Body of pancreas (tissue), 4 donors: ENCODE results near the gene UBE2E2. TPM values are rescaled to one million over a fixed set of nuclear protein-coding genes. Genes with fewer than 3 reads are reported as not detected.

Experiments used
- ATAC-seq: fragments of 150-250 bp; one replicate; pipeline ENCODE4 v1.9.1; 2016
- DNase-seq, 4 donors: peaks; one replicate each; pipeline ENCODE4 v3.0.0-alpha.2; 2019
- H3K27ac ChIP-seq, 4 donors: fragments of 200-600 bp; sonication (generic); 1 replicate in 3 of 4; 2 replicates in 1 of 4; pipeline versions ENCODE4 v1.5.1 to v1.6.1; 2016 to 2019; ENCODE audit warnings: mild to moderate bottlenecking in 1 of 4, mixed read lengths in 1 of 4, moderate library complexity in 1 of 4
- H3K27me3 ChIP-seq, 2 donors: fragments of 200-600 bp; sonication (generic); one replicate each; pipeline ENCODE4 v1.6.0; 2016; ENCODE audit warnings: mild to moderate bottlenecking in 1 of 2
- H3K36me3 ChIP-seq, 2 donors: fragments of 200-600 bp; sonication (generic); replicated peaks in 1 of 2; 2 replicates each; pipeline ENCODE4 v1.5.1; 2016; ENCODE audit warnings: low read depth in 2 of 2; ENCODE audit not compliant: insufficient read depth in 1 of 2
- H3K4me1 ChIP-seq: fragments of 200-600 bp; sonication (generic); one replicate; pipeline ENCODE4 v1.6.0; 2016
- H3K4me3 ChIP-seq, 2 donors: fragments of 200-600 bp; sonication (generic); 1 replicate in 1 of 2; 2 replicates in 1 of 2; pipeline ENCODE4 v1.5.1; 2016 to 2019
- H3K9me3 ChIP-seq, 3 donors: fragments of 200-600 bp; sonication (generic); 1 replicate in 2 of 3; 2 replicates in 1 of 3; pipeline ENCODE4 v1.5.1; 2016
- CTCF ChIP-seq, 7 experiments: fragments of 450-650 bp in 4 of 7; fragments of 200-600 bp in 3 of 7; sonication (generic) in 3 of 7; IDR thresholded peaks; one replicate each; pipeline ENCODE4 v1.5.1; 2016 to 2019; ENCODE audit warnings: antibody characterized with exemption in 7 of 7
- POLR2A ChIP-seq, 3 donors: fragments of 450-650 bp; IDR thresholded peaks; one replicate each; pipeline ENCODE4 v1.6.1; 2016; ENCODE audit warnings: antibody characterized with exemption in 3 of 3, mild to moderate bottlenecking in 2 of 3
- WGBS, 2 donors: methylation state at CpG; one replicate each; pipeline ENCODE4 v1.1.5; 2017; 5-methylcytosine and 5-hydroxymethylcytosine counted together
- intact Hi-C: fragments of 100-400 bp; cut with DNase I; formaldehyde crosslinking; loops from one replicate; pipeline ENCODE4 v1.15.1; 2023
- total RNA-seq, 2 donors: library from RNA; depleted of rRNA; stranded (reverse); fragments of >200 nt; gene quantifications; one replicate each; pipeline ENCODE4 v1.1.0, GENCODE V29; 2016

Gene UBE2E2
- total RNA-seq, 2 donors from 2014 or later = 7.8 to 23.7 TPM

DNA sequence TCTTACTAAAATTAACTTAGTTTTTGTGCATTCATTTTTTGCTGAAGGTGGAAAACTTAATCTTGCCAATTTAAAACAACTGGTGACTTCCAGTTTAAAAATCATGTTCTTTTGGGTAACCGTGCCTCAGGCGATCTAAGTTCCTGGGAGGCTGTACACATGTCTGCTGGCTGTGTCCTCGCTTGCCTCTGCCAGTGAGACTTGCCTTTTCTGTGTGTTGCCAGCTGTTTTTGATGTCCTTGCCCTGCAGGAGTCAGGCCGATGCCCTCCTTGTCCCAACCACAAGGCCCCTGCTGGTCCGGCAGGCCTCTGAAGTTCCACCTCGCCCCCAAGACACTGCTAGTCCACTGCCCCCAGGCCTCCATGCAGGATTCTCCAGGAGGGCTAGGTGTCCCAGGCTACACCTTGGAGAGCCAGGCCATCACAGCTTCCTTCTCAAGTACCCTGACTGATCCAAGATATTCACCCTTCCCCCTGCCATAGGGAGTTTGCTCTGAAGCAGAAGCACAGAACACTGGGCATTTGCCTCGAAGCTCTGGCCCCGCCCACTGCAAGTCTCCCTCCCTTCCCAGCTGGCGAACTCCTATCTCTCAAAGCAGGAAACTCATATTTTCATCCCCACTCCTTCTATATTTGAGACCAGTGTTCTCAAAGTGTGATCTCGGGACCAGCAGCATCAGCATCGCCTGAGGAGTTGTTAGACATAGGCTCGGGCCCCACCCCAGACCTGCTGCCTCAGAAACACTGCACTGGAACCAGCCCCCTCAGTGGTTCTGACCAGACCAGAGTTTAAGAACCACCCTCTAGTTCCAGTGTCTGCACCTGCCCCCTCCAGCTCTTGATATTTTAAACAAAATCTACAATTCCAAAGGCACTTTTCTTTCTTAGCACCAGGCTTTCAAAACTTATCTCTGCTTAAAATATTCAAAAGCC lies 416.8 kb downstream of the UBE2E2 start:
- Histone ChIP-seq H3K4me3 (no peak overlapping the region), H3K27me3 (no peaks in the 10 kb centered on the region), H3K36me3 (no peaks in the 10 kb centered on the region), H3K4me1 (no peaks in the 10 kb centered on the region), H3K9me3 (no peaks in the 10 kb centered on the region), H3K27ac (no peak overlapping the region)
- DNase-seq (peak in 2 of 4 donors; percentile 25 to 34), ATAC-seq (no peak)
- intact Hi-C loops = no loop called here
- TF ChIP-seq POLR2A (IDR thresholded peaks at IDR 0.05) = no peak
- no peak for TF ChIP-seq CTCF (IDR thresholded peaks at IDR 0.05)
- 72 to 74% methylated on average over 11 to 12 of the region's 12 CpGs for WGBS, 2 donors

GRCh38 chr3:23620638-23621015 lies 417.5 kb downstream of the UBE2E2 start:
- no peak overlapping the region for H3K4me3 ChIP-seq
- no peak for TF ChIP-seq CTCF (IDR thresholded peaks at IDR 0.05)
- TF ChIP-seq POLR2A (IDR thresholded peaks at IDR 0.05) = no peak
- no peaks in the 10 kb centered on the region for H3K9me3 ChIP-seq
- intact Hi-C loops = no loop called here
- no peaks in the 10 kb centered on the region for H3K27me3 ChIP-seq
- no peak overlapping the region for H3K27ac ChIP-seq
- H3K4me1 ChIP-seq = no peaks in the 10 kb centered on the region
- DNase-seq = no peak
- no peak for ATAC-seq
- no peaks in the 10 kb centered on the region for H3K36me3 ChIP-seq
- 34 to 47% methylated on average over 4 of the region's 4 CpGs for WGBS, 2 donors

DNA sequence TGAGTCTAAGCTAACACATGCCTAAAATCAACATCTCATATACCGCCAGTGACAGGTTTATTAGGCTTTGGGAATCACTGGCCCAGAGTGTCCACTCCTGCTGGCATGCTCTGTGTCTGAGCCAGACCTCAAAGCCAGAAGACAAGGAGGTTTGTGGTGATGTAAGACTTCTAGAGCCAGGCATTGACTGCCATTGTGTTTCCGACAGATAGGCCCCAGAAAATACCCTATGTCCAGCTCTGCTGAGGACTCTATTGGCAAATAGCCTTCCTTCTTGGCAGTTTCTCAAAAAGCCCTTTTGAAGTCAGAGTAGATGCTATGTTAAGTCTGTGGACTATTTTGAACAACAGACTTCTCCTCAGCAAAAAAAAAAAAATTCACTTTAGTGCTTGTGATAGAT lies 420.7 kb downstream of the UBE2E2 start:
- Histone ChIP-seq H3K4me1 (peaks cover 3% of the 10 kb centered on the region), H3K9me3 (no peaks in the 10 kb centered on the region), H3K27ac (no peak overlapping the region), H3K27me3 (no peaks in the 10 kb centered on the region), H3K36me3 (no peaks in the 10 kb centered on the region), H3K4me3 (no peak overlapping the region)
- intact Hi-C loops = no loop called here
- WGBS, 2 donors = 86 to 92% methylated on average over 2 of the region's 2 CpGs
- TF ChIP-seq CTCF (IDR thresholded peaks at IDR 0.05) (no peak), POLR2A (IDR thresholded peaks at IDR 0.05) (no peak)
- DNase-seq = no peak
- no peak for ATAC-seq

GRCh38 chr3:23624305-23624704 lies 421.2 kb downstream of the UBE2E2 start:
- no peak overlapping the region for H3K4me3 ChIP-seq
- DNase-seq (no peak), ATAC-seq (no peak)
- TF ChIP-seq POLR2A (IDR thresholded peaks at IDR 0.05) (no peak), CTCF (IDR thresholded peaks at IDR 0.05) (no peak)
- H3K9me3 ChIP-seq = no peaks in the 10 kb centered on the region
- no peaks in the 10 kb centered on the region for H3K27me3 ChIP-seq
- H3K27ac ChIP-seq = no peak overlapping the region
- intact Hi-C loops = no loop called here
- peaks cover 7% of the 10 kb centered on the region for H3K4me1 ChIP-seq
- WGBS, 2 donors = 0 to 52% methylated on average over 1 of the region's 1 CpG
- no peaks in the 10 kb centered on the region for H3K36me3 ChIP-seq

DNA sequence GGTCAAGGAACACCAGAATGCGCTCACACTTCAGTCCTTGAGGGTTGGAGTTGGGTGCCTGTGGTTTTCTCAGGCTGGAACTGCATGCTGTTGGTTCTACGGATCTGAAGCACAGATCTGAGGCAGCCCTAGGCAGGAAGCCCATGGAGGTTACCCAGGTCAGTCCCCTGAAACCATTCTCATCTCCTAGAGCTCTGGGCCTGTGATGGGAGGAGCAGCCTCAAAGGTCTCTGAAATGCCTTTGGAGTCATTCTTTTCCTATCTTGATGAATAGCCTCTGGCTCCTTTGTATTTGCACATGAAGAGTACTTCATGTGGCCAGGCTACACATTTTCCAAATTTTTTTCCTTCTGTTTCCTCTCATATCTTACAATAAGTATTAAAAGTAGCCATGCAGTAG lies 423.3 kb downstream of the UBE2E2 start:
- H3K27ac ChIP-seq = no peak overlapping the region
- H3K36me3 ChIP-seq = no peaks in the 10 kb centered on the region
- no peaks in the 10 kb centered on the region for H3K27me3 ChIP-seq
- peaks cover 15% of the 10 kb centered on the region for H3K4me1 ChIP-seq
- TF ChIP-seq POLR2A (IDR thresholded peaks at IDR 0.05) (no peak), CTCF (IDR thresholded peaks at IDR 0.05) (no peak)
- H3K4me3 ChIP-seq = no peak overlapping the region
- intact Hi-C loops = no loop called here
- no peak for DNase-seq
- H3K9me3 ChIP-seq = no peaks in the 10 kb centered on the region
- WGBS, 2 donors = 83 to 96% methylated on average over 1 to 2 of the region's 2 CpGs
- ATAC-seq = no peak
